ENCODE data around the gene KIFBP. TPM values are rescaled to one million over a fixed set of nuclear protein-coding genes. Genes with fewer than 3 reads are reported as not detected.

Gene KIFBP
- total and polyA plus RNA-seq, 2 donors from 2014 or later: 25.6 to 26.7 TPM

GRCh38 chr10:69042838-69043237 is 54.2 kb downstream of the KIFBP start:
- no peak for FAIRE-seq
- Histone ChIP-seq H3K4me1 (ENCODE audit: control insufficient read depth in 2 of 3, insufficient read depth in 2 of 3, low read depth in 1 of 3, low read length in 3 of 3) (no peaks in the 10 kb centered on the region), H3K4me3 (ENCODE audit: low read length in 3 of 3) (no peak overlapping the region), H3K9ac (ENCODE audit: low read length in 3 of 3) (no peak overlapping the region), H3K27ac (ENCODE audit: low read depth in 2 of 2, low read length in 2 of 2) (no peak overlapping the region), H3K36me3 (ENCODE audit: control insufficient read depth in 2 of 3, insufficient read depth in 3 of 3, low read length in 3 of 3) (no peaks in the 10 kb centered on the region), H3K9me3 (ENCODE audit: control insufficient read depth in 2 of 3, insufficient read depth in 1 of 3, low read length in 3 of 3) (no peaks in the 10 kb centered on the region), H3K27me3 (ENCODE audit: control insufficient read depth, insufficient read depth, low read length) (no peaks in the 10 kb centered on the region)
- DNase-seq: no peak
- TF ChIP-seq CTCF (IDR thresholded peaks at IDR 0.05; ENCODE audit: borderline replicate concordance, extremely low read depth, insufficient read depth): no peak
- intact Hi-C loops (cut with DNase I): no loop called here

GRCh38 chr10:69043931-69044531 is 55.4 kb downstream of the KIFBP start:
- TF ChIP-seq CTCF (IDR thresholded peaks at IDR 0.05; ENCODE audit: borderline replicate concordance, extremely low read depth, insufficient read depth): no peak
- FAIRE-seq (no peak), DNase-seq (no peak)
- Histone ChIP-seq H3K4me3 (ENCODE audit: low read length in 3 of 3) (no peak overlapping the region), H3K36me3 (ENCODE audit: control insufficient read depth in 2 of 3, insufficient read depth in 3 of 3, low read length in 3 of 3) (no peaks in the 10 kb centered on the region), H3K9me3 (ENCODE audit: control insufficient read depth in 2 of 3, insufficient read depth in 1 of 3, low read length in 3 of 3) (no peaks in the 10 kb centered on the region), H3K27me3 (ENCODE audit: control insufficient read depth, insufficient read depth, low read length) (no peaks in the 10 kb centered on the region), H3K9ac (ENCODE audit: low read length in 3 of 3) (no peak overlapping the region), H3K4me1 (ENCODE audit: control insufficient read depth in 2 of 3, insufficient read depth in 2 of 3, low read depth in 1 of 3, low read length in 3 of 3) (no peaks in the 10 kb centered on the region), H3K27ac (ENCODE audit: low read depth in 2 of 2, low read length in 2 of 2) (no peak overlapping the region)
- intact Hi-C loops (cut with DNase I): no loop called here

GRCh38 chr10:69044546-69044945 is 55.9 kb downstream of the KIFBP start:
- TF ChIP-seq CTCF (IDR thresholded peaks at IDR 0.05; ENCODE audit: borderline replicate concordance, extremely low read depth, insufficient read depth): no peak
- no peaks in the 10 kb centered on the region for H3K4me1 ChIP-seq (ENCODE audit: control insufficient read depth in 2 of 3, insufficient read depth in 2 of 3, low read depth in 1 of 3, low read length in 3 of 3)
- no peak overlapping the region for H3K9ac ChIP-seq (ENCODE audit: low read length in 3 of 3)
- no peaks in the 10 kb centered on the region for H3K27me3 ChIP-seq (ENCODE audit: control insufficient read depth, insufficient read depth, low read length)
- no peak for FAIRE-seq
- DNase-seq: no peak
- intact Hi-C loops (cut with DNase I): no loop called here
- no peak overlapping the region for H3K27ac ChIP-seq (ENCODE audit: low read depth in 2 of 2, low read length in 2 of 2)
- no peak overlapping the region for H3K4me3 ChIP-seq (ENCODE audit: low read length in 3 of 3)
- no peaks in the 10 kb centered on the region for H3K36me3 ChIP-seq (ENCODE audit: control insufficient read depth in 2 of 3, insufficient read depth in 3 of 3, low read length in 3 of 3)
- H3K9me3 ChIP-seq (ENCODE audit: control insufficient read depth in 2 of 3, insufficient read depth in 1 of 3, low read length in 3 of 3): no peaks in the 10 kb centered on the region
